ENCODE measurements around the gene BLNK. TPM values are rescaled to one million over a fixed set of nuclear protein-coding genes. Genes with fewer than 3 reads are reported as not detected.

The BLNK gene
- total RNA-seq, 5 donors from 2014 or later (not counting 1 experiment from before 2014, with no cell fraction given): 1.3 to 8.2 (median 1.7) TPM

- WGBS (ENCODE audit: insufficient coverage): 43% methylated on average over 4 of the region's 4 CpGs
- Mint-ChIP-seq H3K27ac (no peak overlapping the region), H3K9me3 (no peaks in the 10 kb centered on the region), H3K4me1 (peaks cover 0 to 6% (median 0%) of the 10 kb centered on the region in 3 donors), H3K36me3 (no peaks in the 10 kb centered on the region), H3K27me3 (peaks cover 11 to 12% of the 10 kb centered on the region in 2 donors), H3K4me3 (no peak overlapping the region)
- ATAC-seq (replicated peaks in 1 of 4): no peak
- H3K36me3 ChIP-seq (ENCODE audit: control insufficient read depth in 2 of 2, extremely low read depth in 1 of 2, insufficient read depth in 1 of 2, low read length in 1 of 2): no peaks in the 10 kb centered on the region
- ChIA-PET POLR2A (no interaction called here), CTCF (interaction anchor here (0.5 to 1.1 kb wide), 4 partner anchors 9 to 11 kb away, joined by 3 to 5 read pairs (median 4); no protein-coding TSS in a partner anchor)
- H3K27me3 ChIP-seq (replicated peaks in 1 of 2; ENCODE audit: control insufficient read depth in 2 of 2, extremely low read depth in 1 of 2, insufficient read depth in 2 of 2, low read length in 1 of 2): peaks cover 0 to 12% of the 10 kb centered on the region in 2 experiments
- H3K4me1 ChIP-seq (ENCODE audit: control insufficient read depth in 1 of 2, extremely low read depth in 1 of 2, insufficient read depth in 2 of 2, low read length in 2 of 2): no peaks in the 10 kb centered on the region
- H3K9me3 ChIP-seq: no peaks in the 10 kb centered on the region
- no peak for DNase-seq
- no peak overlapping the region for H3K4me3 ChIP-seq (ENCODE audit: control insufficient read depth in 1 of 2, extremely low read depth in 1 of 2, low read length in 1 of 2)
- H3K27ac ChIP-seq (ENCODE audit: low read length): no peak overlapping the region
These were observed 32.4 kb downstream of the BLNK start for GRCh38 chr10:96238646-96239623.

DNA sequence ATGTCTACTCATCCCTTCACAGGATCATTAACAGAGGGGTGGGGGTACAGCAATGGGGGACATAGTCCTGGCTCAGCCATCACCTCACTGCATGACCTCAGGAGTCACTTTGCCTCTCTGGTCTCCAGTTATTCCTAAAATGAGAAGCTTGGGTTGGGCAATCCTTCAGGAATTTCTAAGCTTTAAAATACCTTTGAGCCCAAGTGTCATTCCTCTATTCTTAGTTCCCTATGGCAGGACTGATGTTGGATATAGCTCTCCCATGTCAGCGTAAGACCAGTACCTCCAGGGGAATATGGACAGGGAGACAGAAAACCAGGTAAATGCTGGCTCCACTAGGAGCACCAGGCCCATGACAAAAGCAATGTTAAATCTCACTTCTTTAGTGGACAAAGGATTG lies 34.5 kb downstream of the BLNK start:
- H3K4me3 ChIP-seq (ENCODE audit: control insufficient read depth in 1 of 2, extremely low read depth in 1 of 2, low read length in 1 of 2): no peak overlapping the region

DNA sequence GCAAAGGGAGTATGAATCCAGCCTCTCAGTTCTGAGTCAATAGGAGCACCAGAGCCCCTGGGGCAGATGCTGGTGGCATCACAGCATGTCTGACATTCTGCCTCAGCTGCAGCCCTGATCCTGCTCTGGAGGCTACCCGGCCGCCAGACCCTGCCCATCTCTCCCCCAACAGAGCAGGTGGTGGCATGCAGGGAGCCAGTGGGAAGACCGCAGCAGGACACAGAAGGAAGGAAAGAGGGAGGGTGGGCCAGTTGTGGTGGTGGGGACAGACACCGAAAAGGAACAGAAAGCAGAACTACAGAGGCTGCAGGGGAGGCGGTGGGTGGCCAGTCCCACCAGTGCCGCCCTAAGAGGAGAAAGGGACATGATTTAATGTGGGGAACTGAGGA lies 35.3 kb downstream of the BLNK start:
- H3K27me3 Mint-ChIP-seq: peaks cover 4 to 9% of the 10 kb centered on the region in 2 donors
- DNase-seq (peak in 1 of 35 experiments; percentile 17), ATAC-seq (replicated peaks in 1 of 4) (no peak)
- CTCF ChIA-PET: no interaction called here
- no peak overlapping the region for H3K27ac ChIP-seq (ENCODE audit: low read length)
- H3K36me3 ChIP-seq (ENCODE audit: control insufficient read depth in 2 of 2, extremely low read depth in 1 of 2, insufficient read depth in 1 of 2, low read length in 1 of 2): no peaks in the 10 kb centered on the region
- peaks cover 0 to 12% of the 10 kb centered on the region in 2 experiments for H3K27me3 ChIP-seq (replicated peaks in 1 of 2; ENCODE audit: control insufficient read depth in 2 of 2, extremely low read depth in 1 of 2, insufficient read depth in 2 of 2, low read length in 1 of 2)
- H3K27ac Mint-ChIP-seq: no peak overlapping the region
- no peaks in the 10 kb centered on the region for H3K4me1 ChIP-seq (ENCODE audit: control insufficient read depth in 1 of 2, extremely low read depth in 1 of 2, insufficient read depth in 2 of 2, low read length in 2 of 2)
- no peak overlapping the region for H3K4me3 Mint-ChIP-seq
- H3K4me1 Mint-ChIP-seq: peaks cover 0 to 6% (median 0%) of the 10 kb centered on the region in 3 donors
- 50% methylated on average over 3 of the region's 6 CpGs for WGBS (ENCODE audit: insufficient coverage)
- H3K9me3 ChIP-seq: no peaks in the 10 kb centered on the region
- H3K9me3 Mint-ChIP-seq: no peaks in the 10 kb centered on the region
- H3K36me3 Mint-ChIP-seq: no peaks in the 10 kb centered on the region
- no peak overlapping the region for H3K4me3 ChIP-seq (ENCODE audit: control insufficient read depth in 1 of 2, extremely low read depth in 1 of 2, low read length in 1 of 2)
- POLR2A ChIA-PET: no interaction called here

More for the DNA sequence above, 34.5 kb downstream of the BLNK start:
- ChIA-PET POLR2A (no interaction called here), CTCF (no interaction called here)
- H3K27me3 ChIP-seq (replicated peaks in 1 of 2; ENCODE audit: control insufficient read depth in 2 of 2, extremely low read depth in 1 of 2, insufficient read depth in 2 of 2, low read length in 1 of 2): peaks cover 0 to 12% of the 10 kb centered on the region in 2 experiments
- 60% methylated on average over 1 of the region's 1 CpG for WGBS (ENCODE audit: insufficient coverage)
- peaks cover 4 to 9% of the 10 kb centered on the region in 2 donors for H3K27me3 Mint-ChIP-seq
- no peaks in the 10 kb centered on the region for H3K9me3 ChIP-seq
- DNase-seq: no peak
- no peak overlapping the region for H3K4me3 Mint-ChIP-seq
- H3K4me1 Mint-ChIP-seq: peaks cover 0 to 6% (median 0%) of the 10 kb centered on the region in 3 donors
- no peak for ATAC-seq (replicated peaks in 1 of 4)
- no peaks in the 10 kb centered on the region for H3K9me3 Mint-ChIP-seq
- no peak overlapping the region for H3K27ac Mint-ChIP-seq
- no peaks in the 10 kb centered on the region for H3K4me1 ChIP-seq (ENCODE audit: control insufficient read depth in 1 of 2, extremely low read depth in 1 of 2, insufficient read depth in 2 of 2, low read length in 2 of 2)
- no peaks in the 10 kb centered on the region for H3K36me3 ChIP-seq (ENCODE audit: control insufficient read depth in 2 of 2, extremely low read depth in 1 of 2, insufficient read depth in 1 of 2, low read length in 1 of 2)
- no peaks in the 10 kb centered on the region for H3K36me3 Mint-ChIP-seq
- H3K27ac ChIP-seq (ENCODE audit: low read length): no peak overlapping the region

GRCh38 chr10:96235326-96236089 lies 35.9 kb downstream of the BLNK start:
- Mint-ChIP-seq H3K27me3 (peaks cover 4 to 9% of the 10 kb centered on the region in 2 donors), H3K27ac (no peak overlapping the region), H3K4me3 (no peak overlapping the region), H3K36me3 (no peaks in the 10 kb centered on the region), H3K9me3 (no peaks in the 10 kb centered on the region), H3K4me1 (peaks cover 0 to 6% (median 0%) of the 10 kb centered on the region in 3 donors)
- Histone ChIP-seq H3K36me3 (ENCODE audit: control insufficient read depth in 2 of 2, extremely low read depth in 1 of 2, insufficient read depth in 1 of 2, low read length in 1 of 2) (no peaks in the 10 kb centered on the region), H3K27me3 (replicated peaks in 1 of 2; ENCODE audit: control insufficient read depth in 2 of 2, extremely low read depth in 1 of 2, insufficient read depth in 2 of 2, low read length in 1 of 2) (peaks cover 0 to 12% of the 10 kb centered on the region in 2 experiments), H3K4me1 (ENCODE audit: control insufficient read depth in 1 of 2, extremely low read depth in 1 of 2, insufficient read depth in 2 of 2, low read length in 2 of 2) (no peaks in the 10 kb centered on the region), H3K4me3 (ENCODE audit: control insufficient read depth in 1 of 2, extremely low read depth in 1 of 2, low read length in 1 of 2) (no peak overlapping the region), H3K9me3 (no peaks in the 10 kb centered on the region), H3K27ac (ENCODE audit: low read length) (no peak overlapping the region)
- ATAC-seq (replicated peaks in 1 of 4): no peak
- no peak for DNase-seq
- CTCF ChIA-PET: no interaction called here
- WGBS (ENCODE audit: insufficient coverage): 77% methylated on average over 8 of the region's 8 CpGs
- POLR2A ChIA-PET: interaction anchor here in 1 of 2 donors (0.5 kb wide), 1 partner anchor 24 kb away, joined by 4 read pairs; no protein-coding TSS in a partner anchor

DNA sequence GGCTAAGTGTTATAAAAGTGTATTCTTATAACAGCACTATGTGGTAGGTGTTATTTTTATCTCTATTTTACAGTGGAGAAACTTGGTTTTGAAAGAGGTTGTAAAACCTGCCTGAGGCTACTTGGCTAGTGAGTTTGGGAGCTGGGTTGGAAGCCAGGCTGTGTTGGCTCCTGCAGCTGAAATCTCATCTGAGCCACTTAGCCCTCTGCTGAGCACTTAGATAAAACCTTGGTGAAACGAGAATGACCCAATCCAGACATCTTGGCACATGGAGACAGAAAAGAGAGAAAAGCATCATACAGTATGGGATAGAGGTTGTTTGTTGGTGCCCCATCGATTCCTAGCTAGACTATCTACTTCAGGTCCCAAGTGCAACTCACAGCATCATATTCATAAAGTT lies 37.4 kb downstream of the BLNK start:
- Mint-ChIP-seq H3K9me3 (no peaks in the 10 kb centered on the region), H3K27me3 (peaks cover 4 to 9% of the 10 kb centered on the region in 2 donors), H3K4me1 (peaks cover 0 to 7% (median 5%) of the 10 kb centered on the region in 3 donors), H3K4me3 (no peak overlapping the region), H3K27ac (no peak overlapping the region), H3K36me3 (no peaks in the 10 kb centered on the region)
- DNase-seq (no peak), ATAC-seq (replicated peaks in 1 of 4) (no peak)
- Histone ChIP-seq H3K4me3 (ENCODE audit: control insufficient read depth in 1 of 2, extremely low read depth in 1 of 2, low read length in 1 of 2) (no peak overlapping the region), H3K27ac (ENCODE audit: low read length) (no peak overlapping the region), H3K9me3 (no peaks in the 10 kb centered on the region), H3K27me3 (replicated peaks in 1 of 2; ENCODE audit: control insufficient read depth in 2 of 2, extremely low read depth in 1 of 2, insufficient read depth in 2 of 2, low read length in 1 of 2) (peaks cover 0 to 12% of the 10 kb centered on the region in 2 experiments), H3K36me3 (ENCODE audit: control insufficient read depth in 2 of 2, extremely low read depth in 1 of 2, insufficient read depth in 1 of 2, low read length in 1 of 2) (no peaks in the 10 kb centered on the region), H3K4me1 (ENCODE audit: control insufficient read depth in 1 of 2, extremely low read depth in 1 of 2, insufficient read depth in 2 of 2, low read length in 2 of 2) (no peaks in the 10 kb centered on the region)
- POLR2A ChIA-PET: interaction anchor here in 1 of 2 donors (1.0 kb wide), 1 partner anchor 105 kb away, joined by 5 read pairs; no protein-coding TSS in a partner anchor
- 60% methylated on average over 1 of the region's 2 CpGs for WGBS (ENCODE audit: insufficient coverage)
- CTCF ChIA-PET: interaction anchor here in 1 of 2 donors (0.6 kb wide), 1 partner anchor 103 kb away, joined by 4 read pairs; no protein-coding TSS in a partner anchor

DNA sequence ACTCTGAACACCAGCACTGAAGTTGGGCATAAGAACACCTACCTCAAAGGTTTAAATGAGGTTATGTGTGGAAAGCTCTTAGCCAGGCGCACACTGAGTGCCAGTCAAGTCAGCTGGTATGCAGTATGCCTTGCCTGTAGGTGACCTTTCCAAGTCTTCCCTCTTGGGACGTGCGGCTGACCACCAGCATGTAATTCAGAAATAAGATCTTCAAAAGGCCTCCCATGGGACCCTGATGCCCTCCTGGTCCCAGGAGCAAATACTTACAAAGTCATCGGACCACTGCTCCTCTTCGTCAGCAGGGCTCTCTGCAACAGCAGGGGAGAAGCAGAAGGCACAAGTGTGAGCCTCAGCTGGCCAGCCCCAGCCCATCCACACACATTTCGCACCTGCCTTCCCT lies 40.8 kb downstream of the BLNK start:
- POLR2A ChIA-PET: no interaction called here
- no peak overlapping the region for H3K27ac Mint-ChIP-seq
- no peak overlapping the region for H3K27ac ChIP-seq (ENCODE audit: low read length)

More for the DNA sequence above, 40.8 kb downstream of the BLNK start:
- CTCF ChIA-PET: interaction anchor here (0.9 to 4.2 kb wide), 14 partner anchors 8 to 214 kb away, joined by 3 to 34 read pairs (median 5); no protein-coding TSS in a partner anchor
- DNase-seq (no peak), ATAC-seq (replicated peaks in 1 of 4) (no peak)
- no peaks in the 10 kb centered on the region for H3K36me3 Mint-ChIP-seq
- no peaks in the 10 kb centered on the region for H3K9me3 Mint-ChIP-seq
- H3K4me1 ChIP-seq (ENCODE audit: control insufficient read depth in 1 of 2, extremely low read depth in 1 of 2, insufficient read depth in 2 of 2, low read length in 2 of 2): no peaks in the 10 kb centered on the region
- H3K4me1 Mint-ChIP-seq: peaks cover 0 to 7% (median 2%) of the 10 kb centered on the region in 3 donors
- H3K4me3 ChIP-seq (ENCODE audit: control insufficient read depth in 1 of 2, extremely low read depth in 1 of 2, low read length in 1 of 2): no peak overlapping the region
- no peaks in the 10 kb centered on the region for H3K27me3 Mint-ChIP-seq
- no peaks in the 10 kb centered on the region for H3K36me3 ChIP-seq (ENCODE audit: control insufficient read depth in 2 of 2, extremely low read depth in 1 of 2, insufficient read depth in 1 of 2, low read length in 1 of 2)
- H3K27me3 ChIP-seq (replicated peaks in 1 of 2; ENCODE audit: control insufficient read depth in 2 of 2, extremely low read depth in 1 of 2, insufficient read depth in 2 of 2, low read length in 1 of 2): no peaks in the 10 kb centered on the region
- no peaks in the 10 kb centered on the region for H3K9me3 ChIP-seq
- H3K4me3 Mint-ChIP-seq: no peak overlapping the region
- 96% methylated on average over 6 of the region's 6 CpGs for WGBS (ENCODE audit: insufficient coverage)
